CD14-positive monocyte (primary cell): ENCODE measurements around the gene NT5E. TPM values are rescaled to one million over a fixed set of nuclear protein-coding genes. Genes with fewer than 3 reads are reported as not detected.

Experiments
- DNase-seq, 3 donors: peaks; one replicate each; pipeline ENCODE4 v3.0.0-alpha.2; 2011 to 2022
- H2AFZ ChIP-seq: 2 replicates; pipeline ENCODE4 v1.6.0; 2012; ENCODE audit warnings: mild to moderate bottlenecking, low read depth, low read length, inconsistent platforms; ENCODE audit not compliant: insufficient read depth, poor library complexity, severe bottlenecking
- H3K27ac ChIP-seq, 2 donors: 1 replicate in 1 of 2; 2 replicates in 1 of 2; pipeline ENCODE4 v1.5.1; 2012 to 2013; ENCODE audit warnings: low read length in 2 of 2, control low read depth in 1 of 2, inconsistent platforms in 1 of 2, low read depth in 1 of 2, mild to moderate bottlenecking in 1 of 2
- H3K27me3 ChIP-seq, 2 donors: one replicate each; pipeline versions ENCODE4 v1.6.0 to v1.6.1; 2011 to 2013; ENCODE audit warnings: low read length in 2 of 2; ENCODE audit not compliant: control insufficient read depth in 2 of 2, insufficient read depth in 2 of 2
- H3K36me3 ChIP-seq, 2 donors: replicated peaks in 1 of 2; 1 replicate in 1 of 2; 2 replicates in 1 of 2; pipeline versions ENCODE4 v1.5.1 to v1.6.1; 2012 to 2013; ENCODE audit warnings: low read length in 2 of 2, control low read depth in 1 of 2, inconsistent platforms in 1 of 2, mild to moderate bottlenecking in 1 of 2; ENCODE audit not compliant: insufficient read depth in 2 of 2, control insufficient read depth in 1 of 2
- H3K4me1 ChIP-seq, 2 donors: 1 replicate in 1 of 2; 2 replicates in 1 of 2; pipeline versions ENCODE4 v1.5.1 to v1.6.1; 2012 to 2013; ENCODE audit warnings: low read length in 2 of 2, control low read depth in 1 of 2, inconsistent platforms in 1 of 2, mild to moderate bottlenecking in 1 of 2, moderate library complexity in 1 of 2; ENCODE audit not compliant: insufficient read depth in 2 of 2, control insufficient read depth in 1 of 2
- H3K4me2 ChIP-seq: replicated peaks from 2 replicates; pipeline ENCODE3; 2012; ENCODE audit warnings: low read length, moderate library complexity, mild to moderate bottlenecking; ENCODE audit not compliant: poor library complexity, severe bottlenecking; ENCODE audit errors: extremely low read depth
- H3K4me3 ChIP-seq, 3 experiments: fragments of 200-600 bp in 1 of 3; sonication (generic) in 1 of 3; replicated peaks in 1 of 3; 1 replicate in 2 of 3; 2 replicates in 1 of 3; pipeline ENCODE4 v1.5.1; 2011 to 2013; ENCODE audit warnings: low read length in 3 of 3, mild to moderate bottlenecking in 3 of 3, control low read depth in 2 of 3, low read depth in 2 of 3, inconsistent platforms in 1 of 3, moderate library complexity in 1 of 3
- H3K79me2 ChIP-seq: 2 replicates; pipeline ENCODE4 v1.6.0; 2012; ENCODE audit warnings: mild to moderate bottlenecking, control low read depth, inconsistent platforms, low read length, moderate library complexity; ENCODE audit not compliant: insufficient read depth
- H3K9ac ChIP-seq: 2 replicates; pipeline ENCODE4 v1.6.0; 2017; ENCODE audit warnings: low read length, mild to moderate bottlenecking; ENCODE audit not compliant: insufficient read depth, poor library complexity, severe bottlenecking
- H3K9me3 ChIP-seq, 2 donors: replicated peaks in 1 of 2; 1 replicate in 1 of 2; 2 replicates in 1 of 2; pipeline versions ENCODE4 v1.5.1 to v1.6.1; 2012 to 2013; ENCODE audit warnings: low read length in 2 of 2, control low read depth in 1 of 2; ENCODE audit not compliant: control insufficient read depth in 1 of 2, insufficient read depth in 1 of 2
- H4K20me1 ChIP-seq: 2 replicates; pipeline ENCODE4 v1.6.0; 2012; ENCODE audit warnings: mild to moderate bottlenecking, low read length, control low read depth, moderate library complexity; ENCODE audit not compliant: insufficient read depth
- H3K27ac Mint-ChIP-seq, 7 donors: one replicate each; pipeline ENCODE4 v1.8.0; 2020; ENCODE audit warnings: mild to moderate bottlenecking in 7 of 7, mixed read lengths in 7 of 7, moderate library complexity in 6 of 7, inconsistent platforms in 2 of 7
- H3K27me3 Mint-ChIP-seq, 3 donors: one replicate each; pipeline ENCODE4 v1.8.0; 2021 to 2022; ENCODE audit warnings: low read depth in 3 of 3, mild to moderate bottlenecking in 3 of 3, mixed read lengths in 3 of 3, moderate library complexity in 3 of 3, inconsistent platforms in 1 of 3
- H3K36me3 Mint-ChIP-seq, 2 donors: one replicate each; pipeline ENCODE4 v1.8.0; 2020; ENCODE audit warnings: mixed read lengths in 2 of 2, inconsistent platforms in 1 of 2, mild to moderate bottlenecking in 1 of 2
- H3K4me1 Mint-ChIP-seq: one replicate; pipeline ENCODE4 v1.8.0; 2020; ENCODE audit warnings: mild to moderate bottlenecking, mixed read lengths
- H3K4me3 Mint-ChIP-seq, 2 donors: one replicate each; pipeline ENCODE4 v1.8.0; 2020; ENCODE audit warnings: mild to moderate bottlenecking in 2 of 2, mixed read lengths in 2 of 2, moderate library complexity in 1 of 2
- H3K9me3 Mint-ChIP-seq, 7 donors: one replicate each; pipeline ENCODE4 v1.8.0; 2020 to 2022; ENCODE audit warnings: mixed read lengths in 7 of 7, mild to moderate bottlenecking in 6 of 7, moderate library complexity in 6 of 7, inconsistent platforms in 2 of 7
- WGBS: methylation state at CpG from one replicate; pipeline ENCODE4 v1.1.5; 2013; ENCODE audit warnings: missing lambda C conversion rate; ENCODE audit not compliant: insufficient coverage; 5-methylcytosine and 5-hydroxymethylcytosine counted together
- intact Hi-C, 2 donors: fragments of 100-400 bp; cut with micrococcal nuclease; formaldehyde crosslinking; loops; one replicate each; pipeline versions ENCODE4 v1.15.0 to v1.15.1; 2023
- polyA plus RNA-seq, 3 donors: library from polyadenylated mRNA; depleted of rRNA in 1 of 3; unstranded in 2 of 3; stranded (reverse) in 1 of 3; fragments of 300-500 nt in 2 of 3; fragments of >200 nt in 1 of 3; fragmentation: Illumina TruSeq in 2 of 3; gene quantifications; 1 replicate in 2 of 3; 2 replicates in 1 of 3; pipeline ENCODE4 v1.2.3, GENCODE V29; 2012 to 2021
- TF ChIP-seq, protein P1 (sequence below): fragments of 200-600 bp; IDR thresholded peaks from one replicate; pipeline ENCODE4 v1.8.0; 2022; ENCODE audit warnings: antibody characterized with exemption, mild to moderate bottlenecking

Gene NT5E
- polyA plus RNA-seq, 3 donors, result 0.14 to 0.18 TPM; not detected in 1

GRCh38 chr6:85476532-85476931, 26.6 kb downstream of the NT5E start:
- Histone ChIP-seq H3K27me3 (no peaks in the 10 kb centered on the region), H4K20me1 (no peaks in the 10 kb centered on the region), H3K27ac (no peak overlapping the region), H3K9ac (no peak overlapping the region), H3K36me3 (no peaks in the 10 kb centered on the region), H3K9me3 (no peaks in the 10 kb centered on the region), H3K4me1 (no peaks in the 10 kb centered on the region), H3K4me3 (no peak overlapping the region), H3K4me2 (no peak overlapping the region), H3K79me2 (no peaks in the 10 kb centered on the region), H2AFZ (no peak overlapping the region)
- no CpG with 5 or more reads among the region's 4 CpGs for WGBS
- TF ChIP-seq, protein P1, sequence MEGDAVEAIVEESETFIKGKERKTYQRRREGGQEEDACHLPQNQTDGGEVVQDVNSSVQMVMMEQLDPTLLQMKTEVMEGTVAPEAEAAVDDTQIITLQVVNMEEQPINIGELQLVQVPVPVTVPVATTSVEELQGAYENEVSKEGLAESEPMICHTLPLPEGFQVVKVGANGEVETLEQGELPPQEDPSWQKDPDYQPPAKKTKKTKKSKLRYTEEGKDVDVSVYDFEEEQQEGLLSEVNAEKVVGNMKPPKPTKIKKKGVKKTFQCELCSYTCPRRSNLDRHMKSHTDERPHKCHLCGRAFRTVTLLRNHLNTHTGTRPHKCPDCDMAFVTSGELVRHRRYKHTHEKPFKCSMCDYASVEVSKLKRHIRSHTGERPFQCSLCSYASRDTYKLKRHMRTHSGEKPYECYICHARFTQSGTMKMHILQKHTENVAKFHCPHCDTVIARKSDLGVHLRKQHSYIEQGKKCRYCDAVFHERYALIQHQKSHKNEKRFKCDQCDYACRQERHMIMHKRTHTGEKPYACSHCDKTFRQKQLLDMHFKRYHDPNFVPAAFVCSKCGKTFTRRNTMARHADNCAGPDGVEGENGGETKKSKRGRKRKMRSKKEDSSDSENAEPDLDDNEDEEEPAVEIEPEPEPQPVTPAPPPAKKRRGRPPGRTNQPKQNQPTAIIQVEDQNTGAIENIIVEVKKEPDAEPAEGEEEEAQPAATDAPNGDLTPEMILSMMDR, result no peak
- H3K27ac Mint-ChIP-seq, result no peak overlapping the region
- intact Hi-C loops, result no loop called here
- H3K4me3 Mint-ChIP-seq, result no peak overlapping the region
- H3K27me3 Mint-ChIP-seq, result peaks cover 4 to 5% (median 5%) of the 10 kb centered on the region in 3 donors
- no peaks in the 10 kb centered on the region for H3K4me1 Mint-ChIP-seq
- H3K9me3 Mint-ChIP-seq, result peaks cover 0 to 9% (median 2%) of the 10 kb centered on the region in 7 donors
- DNase-seq, result no peak
- no peaks in the 10 kb centered on the region for H3K36me3 Mint-ChIP-seq

GRCh38 chr6:85479208-85479607, 29.3 kb downstream of the NT5E start:
- Mint-ChIP-seq H3K4me1 (peaks cover 2% of the 10 kb centered on the region), H3K27me3 (peaks cover 5 to 6% (median 5%) of the 10 kb centered on the region in 3 donors), H3K4me3 (no peak overlapping the region)

More at GRCh38 chr6:85479208-85479607, 29.3 kb downstream of the NT5E start:
- no peaks in the 10 kb centered on the region for H3K4me1 ChIP-seq
- no peaks in the 10 kb centered on the region for H4K20me1 ChIP-seq
- no peak overlapping the region for H3K4me2 ChIP-seq
- intact Hi-C loops, result no loop called here
- Mint-ChIP-seq H3K27ac (no peak overlapping the region), H3K9me3 (peaks cover 0 to 9% (median 2%) of the 10 kb centered on the region in 7 donors), H3K36me3 (no peaks in the 10 kb centered on the region)
- TF ChIP-seq, protein P1, result no peak
- no peak overlapping the region for H3K4me3 ChIP-seq
- no peaks in the 10 kb centered on the region for H3K27me3 ChIP-seq
- WGBS, result 100% methylated on average over 1 of the region's 1 CpG
- no peaks in the 10 kb centered on the region for H3K9me3 ChIP-seq
- H3K9ac ChIP-seq, result no peak overlapping the region
- H3K79me2 ChIP-seq, result no peaks in the 10 kb centered on the region
- DNase-seq, result no peak
- no peak overlapping the region for H2AFZ ChIP-seq
- H3K27ac ChIP-seq, result no peak overlapping the region
- H3K36me3 ChIP-seq, result no peaks in the 10 kb centered on the region
